Stimulated activated CD4-positive, alpha-beta T cell treated with anti-CD3 and anti-CD28 coated beads, Interleukin-1b, Interleukin-23, amount 100 ng/mL, for 48 hours (primary cell): ENCODE data around the gene SMC1B.
"Not testable (repeated sequence)": the region's sequence is repeated elsewhere in the genome, so short reads cannot be mapped to it uniquely, and the experiment has no call there.

Experiments
- DNase-seq: peaks from one replicate; pipeline ENCODE4 v3.0.0-alpha.2; 2020

Gene SMC1B

DNA sequence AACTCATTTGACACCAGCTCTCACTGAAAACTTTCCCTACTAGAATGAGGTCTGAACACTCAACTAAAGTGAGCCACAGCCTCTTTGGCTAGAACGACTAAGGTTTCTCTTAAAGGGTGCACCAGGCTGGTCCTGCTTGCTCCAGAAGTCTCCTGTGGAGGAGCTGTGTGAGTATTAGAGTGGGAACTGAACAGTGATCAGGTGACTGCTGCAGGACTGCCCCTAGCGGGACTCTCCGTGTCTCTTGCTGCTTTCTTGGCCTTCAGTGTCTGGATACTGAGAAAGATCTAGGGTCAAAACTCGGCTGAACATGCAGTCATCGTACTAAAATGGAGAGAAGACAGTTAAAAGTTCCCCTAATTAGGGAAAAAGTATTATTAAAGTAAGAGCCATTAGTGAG, 69.1 kb downstream of the SMC1B start:
- DNase-seq = no peak

DNA sequence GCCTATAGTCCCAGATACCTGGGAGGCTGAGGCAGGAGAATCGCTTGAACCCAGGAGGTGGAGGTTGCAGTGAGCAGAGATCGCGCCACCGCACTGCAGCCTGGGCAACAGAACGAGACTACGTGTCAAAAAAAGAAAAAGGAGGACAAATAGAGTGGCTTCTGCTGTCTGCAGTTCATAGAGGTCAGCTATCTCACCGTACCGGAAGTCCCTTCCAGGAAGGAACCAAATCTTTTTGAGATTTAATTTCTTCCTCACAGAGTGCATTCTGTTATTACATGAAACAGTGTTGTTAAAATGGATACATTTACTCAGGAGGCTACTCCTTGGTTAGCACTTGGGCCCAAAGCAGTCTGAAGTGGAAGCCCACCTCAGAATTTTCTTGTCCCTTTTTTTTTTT, 70.3 kb downstream of the SMC1B start:
- no peak for DNase-seq

DNA sequence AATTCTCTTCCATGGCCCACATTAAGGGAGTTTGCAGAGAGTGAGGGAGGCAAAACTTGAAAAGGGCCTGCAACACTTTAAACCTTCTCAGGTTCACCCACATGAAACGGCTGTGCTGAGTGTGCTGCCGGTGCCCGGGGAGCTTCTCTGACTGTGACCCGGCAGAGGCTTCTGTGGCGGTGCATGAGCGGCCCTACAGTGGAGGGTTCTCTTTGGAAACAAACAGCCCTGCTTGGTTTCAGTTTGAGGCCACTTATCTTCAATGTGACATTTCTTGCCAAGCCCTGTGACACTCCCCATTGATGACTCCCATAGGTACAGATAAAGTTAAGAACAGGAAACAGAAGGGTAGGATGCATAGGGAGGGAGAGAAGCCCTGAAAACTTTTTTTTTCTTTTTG, 71.9 kb downstream of the SMC1B start:
- DNase-seq = peak; percentile 72

DNA sequence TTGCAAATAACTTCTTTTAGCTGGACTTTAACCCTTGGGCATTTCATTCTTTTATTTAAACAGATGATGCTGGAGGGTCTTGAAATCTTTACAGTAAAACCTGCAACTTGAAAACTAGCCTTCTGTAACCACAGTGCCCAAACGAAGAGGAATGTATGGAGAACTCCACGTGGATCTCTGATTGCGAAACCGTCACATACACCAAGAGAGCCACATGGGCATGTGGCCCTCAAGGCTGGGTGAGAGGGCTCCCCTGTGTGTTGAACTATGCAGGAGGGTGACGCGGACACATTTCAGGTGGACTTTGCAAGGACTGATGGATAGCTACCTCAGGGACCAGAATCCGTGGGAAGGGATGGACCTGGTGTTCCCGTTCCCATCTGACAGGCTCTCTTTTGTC, 73.1 kb downstream of the SMC1B start:
- DNase-seq = no peak

DNA sequence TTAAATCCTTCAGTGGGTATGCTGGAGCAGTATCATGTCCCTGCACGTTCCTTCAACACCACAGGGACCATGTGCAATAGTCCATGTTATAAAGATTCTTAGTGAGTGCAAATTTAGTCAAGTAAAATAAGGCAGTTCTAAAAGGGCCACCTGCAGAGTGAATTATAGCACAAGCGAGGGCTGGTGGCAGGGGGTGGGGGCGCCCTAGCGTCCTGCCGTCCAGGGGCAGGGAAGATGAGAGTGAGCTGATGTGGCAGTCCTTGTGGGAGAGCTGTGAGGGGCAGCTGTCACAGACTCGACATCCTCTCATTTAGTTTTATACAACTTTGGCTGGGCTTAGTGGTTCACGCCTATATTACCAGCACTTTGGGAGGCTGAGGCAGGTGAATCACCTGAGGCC, 74.6 kb downstream of the SMC1B start:
- DNase-seq = no peak

DNA sequence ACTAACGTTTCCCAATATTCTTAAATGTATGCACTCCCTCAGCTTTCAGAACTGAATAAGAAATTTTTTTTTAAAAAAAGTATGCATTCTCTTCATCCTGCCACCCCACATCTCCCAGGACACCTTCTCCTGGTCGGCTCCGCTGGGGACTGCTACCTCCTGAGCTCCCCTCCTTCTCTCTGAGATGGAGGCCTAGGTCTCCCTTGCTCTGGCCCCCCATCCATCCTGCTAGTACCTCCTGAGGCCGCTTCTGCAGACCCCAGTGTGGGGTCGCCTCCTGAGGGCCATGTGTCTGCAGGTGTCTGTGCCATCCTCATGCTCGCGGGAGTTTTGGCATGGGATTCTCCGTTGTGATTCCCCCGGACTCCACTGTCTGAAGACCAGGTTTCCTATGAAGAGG, 75.9 kb downstream of the SMC1B start:
- DNase-seq = no peak

DNA sequence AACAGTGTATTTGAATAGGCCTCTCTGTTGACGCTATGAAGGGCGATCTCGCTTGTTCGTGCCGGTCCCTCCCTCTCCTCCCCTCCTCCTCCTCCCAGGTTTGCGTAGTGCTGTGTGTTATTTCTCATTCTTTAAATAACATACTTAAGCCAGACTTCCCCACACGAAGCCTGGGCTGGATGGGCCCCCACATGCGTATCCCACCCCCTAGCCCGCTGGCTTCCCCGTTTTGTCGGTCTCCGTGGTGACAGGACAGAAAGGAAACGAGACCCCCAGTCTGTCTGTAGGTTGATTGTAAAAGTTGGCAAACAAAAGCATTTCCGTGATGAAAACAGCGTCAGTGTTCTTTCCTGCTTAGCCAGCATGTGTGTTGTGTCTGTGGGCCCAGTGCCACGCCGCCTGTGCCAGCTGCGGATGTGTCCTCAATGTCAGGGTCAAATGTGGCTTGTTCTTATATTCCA, 76.4 kb downstream of the SMC1B start:
- no peak for DNase-seq

DNA sequence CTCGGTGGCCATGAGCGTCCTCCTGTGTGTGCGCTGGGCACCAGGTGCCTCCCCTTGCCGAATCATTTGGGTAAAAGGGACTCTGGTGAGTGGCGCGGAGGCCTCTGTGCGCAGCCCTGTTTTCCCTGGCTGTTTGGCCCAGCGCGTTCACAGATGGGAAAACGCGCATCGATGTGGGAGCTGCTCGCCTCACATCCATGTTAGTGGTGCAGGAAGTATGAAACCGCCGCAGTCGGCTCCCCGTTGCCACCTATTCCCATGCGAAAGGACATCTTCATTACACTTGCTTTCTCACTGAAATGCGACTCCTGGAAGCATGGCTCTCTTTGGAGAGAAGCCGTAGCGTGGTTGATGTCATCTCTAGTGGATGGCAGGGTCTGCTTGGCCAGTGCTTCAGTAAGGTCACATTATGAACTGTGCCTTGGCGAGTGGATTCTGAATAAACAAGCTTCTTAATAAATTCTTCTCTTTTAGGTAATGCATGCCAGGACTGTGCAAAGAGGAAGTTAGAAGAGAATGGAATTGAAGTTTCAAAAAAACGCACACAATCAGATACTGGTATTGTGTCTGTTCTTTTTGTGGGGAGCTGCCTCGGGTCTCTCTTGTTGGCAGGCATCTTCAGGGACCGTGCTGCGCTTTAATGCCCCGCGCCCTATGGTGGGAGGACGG, 77.4 kb downstream of the SMC1B start:
- no peak for DNase-seq

DNA sequence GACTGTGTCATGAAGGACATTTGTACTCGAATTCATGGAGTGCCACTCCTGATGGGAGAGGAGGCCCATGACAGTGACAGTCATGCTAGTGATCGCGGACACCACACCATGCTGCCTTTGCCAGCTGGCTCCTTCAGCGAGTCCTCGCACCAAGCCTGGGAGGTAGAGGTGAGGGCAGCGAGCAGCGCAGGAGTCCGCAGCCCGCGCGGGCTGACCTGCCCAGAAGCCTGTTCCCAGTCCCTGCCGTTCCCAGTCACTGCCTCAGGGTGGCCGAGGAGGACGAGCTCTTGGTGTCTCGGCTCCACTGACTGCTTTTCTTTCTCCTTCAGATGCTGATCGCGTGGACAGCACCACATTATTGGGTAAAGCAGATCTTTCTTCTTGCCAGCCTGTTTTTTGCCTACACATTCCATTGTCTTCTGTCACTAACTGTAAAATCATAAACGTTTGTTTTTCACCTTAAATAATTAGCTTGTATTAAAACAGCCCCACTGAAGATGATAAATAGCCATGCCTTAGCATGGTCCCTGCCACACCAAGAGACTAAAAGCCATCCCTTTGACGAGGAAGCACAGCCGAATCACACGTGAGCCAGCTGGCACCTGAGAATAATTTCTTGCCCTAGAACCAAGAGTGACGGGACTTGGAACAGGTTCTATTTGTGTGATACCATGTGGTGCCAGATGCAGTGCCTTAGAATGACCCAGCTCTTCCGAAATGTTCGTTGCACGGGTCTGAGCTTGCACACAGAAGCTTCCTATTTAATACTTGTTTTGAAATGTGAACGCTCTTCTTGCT, 78.2 kb downstream of the SMC1B start:
- no peak for DNase-seq

DNA sequence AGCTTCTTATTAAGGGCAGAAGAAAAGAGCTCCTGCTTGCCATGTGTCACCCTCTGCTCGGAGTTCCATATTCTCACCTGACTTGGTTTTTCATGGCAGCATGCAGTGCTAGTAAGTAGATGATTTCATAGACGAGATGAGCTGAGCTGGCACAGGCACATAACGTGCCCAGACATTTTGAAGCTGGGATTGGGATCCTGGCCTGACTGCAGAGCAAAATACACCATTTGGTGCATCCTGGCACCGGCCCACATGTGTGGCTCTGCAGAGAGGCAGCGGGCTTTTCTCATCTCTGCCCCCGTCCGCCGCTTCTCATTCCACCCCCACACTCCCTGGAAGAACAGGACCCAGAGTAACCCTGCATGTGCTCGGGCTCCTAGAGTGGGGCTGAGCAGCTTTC, 78.9 kb downstream of the SMC1B start:
- DNase-seq = no peak

DNA sequence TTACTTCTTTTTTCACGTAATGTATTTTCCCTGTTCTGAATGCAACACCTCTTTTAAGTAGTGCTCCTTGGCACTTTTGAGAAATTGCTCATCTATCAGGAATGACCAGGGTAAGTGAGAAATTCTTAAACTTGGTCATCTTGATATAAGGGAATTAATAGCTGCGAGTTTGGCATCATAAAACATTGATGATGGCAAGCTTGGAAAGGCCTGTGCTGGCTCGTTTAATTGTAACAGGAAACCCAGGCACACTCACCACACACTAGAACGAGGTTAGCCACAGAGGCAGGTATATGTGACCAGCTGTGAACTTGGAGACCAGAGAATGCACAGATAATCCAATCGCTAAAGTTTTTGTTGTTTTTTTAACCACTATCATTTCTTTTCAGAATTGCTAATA, 79.3 kb downstream of the SMC1B start:
- no peak for DNase-seq

DNA sequence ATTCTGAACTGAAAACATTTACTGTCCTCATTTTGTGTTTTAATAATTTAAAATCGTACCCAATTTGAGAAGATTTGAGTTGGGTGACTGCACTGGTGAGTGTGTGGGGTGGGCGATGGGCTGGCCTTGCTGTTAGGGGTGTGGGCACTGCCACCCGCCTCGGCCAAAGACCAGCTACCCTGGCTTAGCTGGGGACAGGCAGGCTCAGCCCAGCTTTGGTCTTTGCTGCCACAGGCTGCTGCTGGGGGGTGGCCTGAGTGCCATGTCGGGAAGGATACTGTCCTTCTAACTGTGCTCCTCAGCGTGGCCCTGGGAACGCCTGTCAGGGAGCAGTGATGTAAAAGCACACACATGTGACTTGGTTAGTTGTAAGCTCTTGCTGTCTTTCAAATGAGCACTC, 81.4 kb downstream of the SMC1B start:
- DNase-seq = no peak

DNA sequence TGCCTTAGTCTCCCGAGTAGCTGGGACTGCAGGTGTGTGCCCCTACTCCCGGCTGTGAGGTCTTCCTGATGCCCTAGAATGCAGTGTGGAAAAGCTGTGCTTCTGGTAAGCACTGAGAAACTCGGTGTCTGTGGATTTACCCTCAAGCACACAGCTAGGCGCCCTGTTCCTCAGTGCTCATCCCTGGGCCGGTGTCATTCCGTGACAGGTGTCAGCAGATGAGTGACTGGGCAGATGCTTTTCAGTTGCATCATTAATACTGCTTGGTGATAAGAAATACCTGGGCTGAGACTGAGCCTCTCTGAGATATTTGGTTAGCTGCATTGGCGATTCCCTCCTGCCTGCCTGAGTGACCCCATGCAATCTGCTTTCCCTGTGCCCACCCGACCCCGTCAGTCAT, 81.9 kb downstream of the SMC1B start:
- no peak for DNase-seq

DNA sequence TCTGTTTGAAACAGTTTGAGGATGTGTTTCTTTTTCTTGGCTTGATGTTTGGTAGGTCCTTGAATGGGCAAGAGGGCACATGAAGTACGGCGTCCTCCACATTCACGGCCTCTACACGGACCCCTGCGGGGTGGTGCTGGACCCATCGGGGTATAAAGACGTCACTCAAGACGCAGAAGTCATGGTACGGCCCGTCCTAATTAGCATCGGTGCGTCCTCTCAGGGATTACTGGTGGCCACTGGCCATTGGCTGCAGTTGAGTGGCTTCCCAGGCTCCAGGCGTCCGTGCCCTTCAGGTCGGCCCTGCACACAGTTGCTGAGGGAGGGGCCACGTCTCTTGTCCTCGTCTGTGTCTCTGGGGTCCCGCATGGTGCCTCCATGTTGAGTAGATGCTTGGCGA, 82.9 kb downstream of the SMC1B start:
- no peak for DNase-seq

DNA sequence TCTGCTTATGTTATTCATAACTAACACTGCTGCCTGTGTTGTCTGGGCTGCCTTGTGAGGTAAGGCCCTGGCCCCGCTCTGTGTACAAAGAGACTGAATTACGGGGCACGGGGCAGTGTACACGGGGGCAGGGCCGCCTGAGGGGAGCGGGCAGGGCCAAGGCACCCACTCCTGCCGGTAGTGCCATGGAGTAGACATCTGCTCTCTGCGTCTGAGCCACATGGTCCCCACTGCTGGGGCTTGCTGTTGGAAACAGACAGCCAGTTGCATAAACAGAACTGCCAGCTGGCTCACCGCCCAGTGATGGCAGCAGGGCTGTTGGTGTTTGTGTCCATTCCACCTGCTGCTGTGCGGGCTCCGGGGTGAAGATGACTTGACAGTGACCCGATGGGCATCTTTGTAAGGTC, 83.9 kb downstream of the SMC1B start:
- no peak for DNase-seq

DNA sequence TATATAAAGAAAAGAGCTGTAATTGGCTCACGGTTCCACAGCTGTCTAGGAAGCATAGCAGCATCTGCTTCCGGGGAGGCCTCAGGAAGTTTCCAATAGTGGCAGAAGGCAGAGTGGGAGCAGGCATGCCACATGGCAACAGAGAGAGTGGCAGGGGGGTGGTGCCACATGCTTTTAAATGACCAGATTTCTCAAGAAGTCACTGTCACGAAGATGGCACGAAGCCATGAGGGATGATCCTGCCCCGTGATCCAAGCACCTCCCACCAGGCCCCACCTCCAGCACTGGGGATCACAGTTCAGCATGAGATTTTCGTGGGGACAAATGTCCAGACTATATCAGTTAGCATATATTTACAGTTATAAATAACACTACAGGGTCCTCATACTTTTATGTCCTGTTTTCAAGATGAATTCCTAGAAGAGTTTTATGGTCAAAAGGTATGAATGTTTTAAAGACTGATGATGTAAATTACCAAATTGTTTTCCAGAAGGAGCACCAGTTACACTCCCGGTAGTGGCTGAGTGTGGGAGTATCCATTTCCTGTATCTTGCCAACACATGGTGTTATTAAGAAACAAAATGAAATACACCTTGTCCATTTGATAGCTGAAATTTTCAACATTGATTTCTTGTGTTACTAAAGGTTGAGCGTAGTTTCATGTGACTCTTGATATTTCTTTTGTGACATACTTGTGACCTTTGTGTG, 84.4 kb downstream of the SMC1B start:
- no peak for DNase-seq

DNA sequence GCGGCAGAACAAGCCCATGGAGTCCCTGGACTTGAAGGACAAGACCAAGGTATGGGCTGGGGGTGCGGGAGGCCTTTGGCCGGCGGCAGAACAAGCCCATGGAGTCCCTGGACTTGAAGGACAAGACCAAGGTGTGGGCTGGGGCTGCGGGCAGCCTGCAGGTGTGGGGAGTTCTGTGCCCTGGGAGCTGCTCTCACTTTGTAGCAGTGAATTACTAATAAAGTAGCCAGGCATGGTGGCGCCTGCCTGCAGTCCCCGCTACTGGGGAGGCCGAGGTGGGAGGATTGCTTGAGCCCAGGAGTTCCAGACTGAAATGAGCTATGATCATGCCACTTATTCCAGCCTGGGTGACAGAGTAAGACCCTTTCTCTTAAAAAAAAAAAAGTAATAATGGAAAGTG, 85.1 kb downstream of the SMC1B start:
- not testable (repeated sequence) for DNase-seq

DNA sequence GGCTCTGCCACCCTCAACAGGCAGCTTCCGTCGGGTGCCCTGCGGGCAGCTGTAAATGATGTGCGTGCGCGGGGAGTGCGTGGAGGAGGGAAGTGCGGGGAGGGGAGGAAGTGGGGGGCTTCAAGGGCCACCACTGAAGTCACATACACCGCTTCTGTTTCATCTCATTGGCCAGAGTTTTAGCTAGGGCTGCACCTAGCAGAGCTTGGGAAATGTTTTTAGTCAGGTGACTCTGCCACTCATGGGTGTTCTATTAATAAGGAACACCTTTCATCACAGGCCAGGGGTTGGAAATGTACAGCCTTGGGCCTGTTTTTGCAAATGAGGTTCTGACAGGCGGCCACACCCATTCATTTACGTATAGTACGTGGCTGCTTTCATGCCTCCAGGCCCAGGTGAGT, 89.1 kb downstream of the SMC1B start:
- no peak for DNase-seq

DNA sequence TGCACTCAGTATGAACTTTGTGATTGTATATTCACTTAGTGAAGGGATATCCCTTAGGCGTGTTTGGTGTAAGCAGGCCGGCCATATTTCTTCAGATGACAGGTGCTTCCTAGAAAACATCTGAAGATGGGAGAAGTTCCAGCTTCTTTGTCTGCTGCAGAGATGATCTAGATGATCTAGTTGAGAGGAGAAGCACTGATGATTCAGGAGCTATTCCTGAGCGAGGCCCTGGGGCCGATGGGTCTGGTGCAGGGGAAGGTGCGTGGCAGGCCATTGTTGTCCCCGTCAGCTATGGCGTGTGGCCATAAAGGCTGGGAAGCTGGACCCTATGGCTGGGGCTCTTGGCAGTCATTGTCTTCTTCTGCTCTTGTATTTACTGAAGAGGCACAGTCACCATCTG, 89.7 kb downstream of the SMC1B start:
- DNase-seq = no peak

DNA sequence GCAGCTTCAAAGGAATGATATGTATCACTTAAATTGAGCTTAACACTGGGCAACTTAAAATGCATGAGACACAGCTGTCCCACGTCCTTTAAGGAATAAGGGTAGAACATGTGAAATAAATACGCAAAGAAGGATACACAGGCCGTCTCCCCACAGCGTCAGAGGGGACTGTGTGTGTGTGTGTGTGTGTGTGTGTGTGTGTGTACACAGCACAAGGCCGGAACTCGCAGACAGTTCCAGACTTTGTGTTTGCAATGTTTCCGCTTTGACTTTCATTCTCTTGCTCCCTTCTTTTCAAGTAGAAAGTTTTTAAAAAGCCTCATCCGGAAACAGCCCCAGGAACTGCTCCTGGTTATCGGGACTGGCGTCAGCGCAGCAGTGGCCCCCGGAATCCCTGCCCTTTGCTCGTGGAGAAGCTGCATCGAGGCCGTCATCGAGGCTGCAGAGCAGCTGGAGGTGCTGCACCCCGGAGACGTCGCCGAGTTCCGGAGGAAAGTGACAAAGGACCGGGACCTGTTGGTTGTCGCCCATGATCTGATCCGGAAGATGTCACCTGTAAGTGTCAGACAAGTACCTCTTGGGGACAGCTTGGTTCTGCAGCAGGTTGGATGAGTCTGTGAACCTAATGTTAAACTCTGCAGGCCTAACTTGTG, 90.4 kb downstream of the SMC1B start:
- no peak for DNase-seq

DNA sequence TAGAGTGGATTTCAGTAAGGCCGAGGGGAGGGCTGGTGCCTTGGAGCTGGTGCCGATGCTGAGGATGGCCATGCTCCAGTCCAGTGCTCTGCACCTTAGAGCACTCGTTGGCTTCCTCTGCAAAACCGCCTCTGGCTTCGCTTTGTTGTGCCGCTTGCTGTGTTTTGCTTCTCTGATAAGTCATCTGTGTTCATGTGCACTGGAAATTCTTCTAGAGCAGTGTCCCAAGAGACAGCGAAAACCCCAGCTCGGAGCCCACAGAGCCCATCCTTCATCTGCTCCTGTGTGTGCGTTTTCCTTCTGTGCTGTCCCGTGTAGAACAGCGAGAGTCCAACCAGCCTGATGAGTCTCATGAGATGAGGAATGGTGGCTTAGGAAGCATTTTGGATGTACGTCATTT, 91.6 kb downstream of the SMC1B start:
- DNase-seq = no peak

DNA sequence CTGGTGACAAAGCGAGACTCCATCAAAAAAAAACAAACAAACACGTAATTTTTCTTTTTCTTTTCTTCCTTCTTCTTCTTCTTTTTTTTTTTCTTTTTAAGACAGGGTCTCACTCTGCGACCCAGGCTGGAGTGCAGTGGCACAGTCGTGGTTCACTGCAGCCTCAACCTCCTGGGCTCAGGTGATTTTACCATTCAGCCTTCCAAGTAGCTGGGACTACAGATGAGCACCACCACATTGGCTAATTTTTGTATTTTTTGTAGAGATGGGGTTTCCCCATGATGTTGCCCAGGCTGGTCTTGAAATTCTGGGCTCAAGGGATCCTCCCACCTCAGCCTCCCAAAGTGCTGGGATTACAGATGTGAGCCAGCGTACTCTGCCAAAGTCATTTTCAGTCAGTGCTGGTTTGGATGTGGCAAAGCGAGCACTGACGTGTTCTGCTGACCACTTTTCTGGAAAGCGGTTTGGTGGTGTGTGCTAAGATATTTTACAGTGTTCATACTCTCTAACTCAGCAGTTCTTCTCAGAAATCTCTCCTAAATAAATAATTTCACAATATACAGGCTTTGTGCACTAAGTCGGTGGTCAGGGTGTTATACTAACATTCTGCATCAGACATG, 92.9 kb downstream of the SMC1B start:
- no peak for DNase-seq

DNA sequence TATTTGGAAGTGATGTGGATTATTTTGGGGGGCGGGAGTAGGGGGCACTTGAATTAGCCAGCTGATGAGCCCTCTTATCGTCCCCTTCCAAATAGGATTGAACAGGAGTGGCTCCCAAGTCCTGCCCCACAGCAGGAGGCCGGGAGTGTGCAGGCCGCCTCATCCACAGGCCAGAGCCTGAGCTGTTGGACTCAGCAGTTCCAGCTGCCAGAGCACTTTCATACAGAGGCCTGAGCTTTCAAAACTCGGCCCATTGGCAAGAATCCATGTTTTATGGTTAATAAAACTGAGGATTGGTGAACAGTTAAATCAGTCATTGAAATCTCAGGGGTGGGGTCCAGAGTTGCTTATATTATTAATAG, 94.1 kb downstream of the SMC1B start:
- DNase-seq = no peak
